Measurements from ENCODE around the gene NLGN3.

The NLGN3 gene

GRCh38 chrX:71167031-71167781, 22.6 kb downstream of the NLGN3 start:
- peaks cover 5% of the 10 kb centered on the region for H3K4me1 Mint-ChIP-seq
- H3K27me3 Mint-ChIP-seq (ENCODE audit: low read depth) = no peaks in the 10 kb centered on the region
- TF ChIP-seq CTCF (IDR thresholded peaks at IDR 0.05; ENCODE audit: unreplicated experiment in 3 of 3) = no peak
- peaks cover 7% of the 10 kb centered on the region for H3K36me3 Mint-ChIP-seq (ENCODE audit: low read depth)
- peaks cover 11% of the 10 kb centered on the region for H3K9me3 Mint-ChIP-seq
- H3K4me3 Mint-ChIP-seq = no peak overlapping the region
- no peak overlapping the region for H3K27ac Mint-ChIP-seq

- H3K9me3 Mint-ChIP-seq = peaks cover 11% of the 10 kb centered on the region
Observed at GRCh38 chrX:71168134-71168533, 23.5 kb downstream of the NLGN3 start.

DNA sequence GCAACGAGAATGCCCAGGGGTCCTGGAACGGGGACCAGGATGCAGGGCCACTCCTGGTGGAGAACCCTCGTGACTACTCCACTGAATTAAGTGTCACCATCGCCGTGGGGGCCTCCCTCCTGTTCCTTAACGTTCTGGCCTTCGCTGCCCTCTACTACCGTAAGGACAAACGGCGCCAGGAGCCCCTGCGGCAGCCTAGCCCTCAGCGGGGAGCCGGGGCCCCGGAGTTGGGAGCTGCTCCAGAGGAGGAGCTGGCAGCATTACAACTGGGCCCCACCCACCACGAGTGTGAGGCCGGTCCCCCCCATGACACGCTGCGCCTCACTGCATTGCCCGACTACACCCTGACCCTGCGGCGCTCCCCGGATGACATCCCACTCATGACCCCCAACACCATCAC, 24.9 kb downstream of the NLGN3 start:
- Mint-ChIP-seq H3K36me3 (ENCODE audit: low read depth) (peaks cover 7% of the 10 kb centered on the region), H3K4me3 (no peak overlapping the region), H3K27ac (no peak overlapping the region), H3K4me1 (peaks cover 5% of the 10 kb centered on the region), H3K9me3 (peaks cover 8% of the 10 kb centered on the region), H3K27me3 (ENCODE audit: low read depth) (no peaks in the 10 kb centered on the region)
- TF ChIP-seq CTCF (IDR thresholded peaks at IDR 0.05; ENCODE audit: unreplicated experiment in 3 of 3) = no peak

More at GRCh38 chrX:71168134-71168533, 23.5 kb downstream of the NLGN3 start:
- Mint-ChIP-seq H3K36me3 (ENCODE audit: low read depth) (peaks cover 7% of the 10 kb centered on the region), H3K27me3 (ENCODE audit: low read depth) (no peaks in the 10 kb centered on the region), H3K4me1 (peaks cover 5% of the 10 kb centered on the region), H3K4me3 (no peak overlapping the region), H3K27ac (no peak overlapping the region)
- no peak for TF ChIP-seq CTCF (IDR thresholded peaks at IDR 0.05; ENCODE audit: unreplicated experiment in 3 of 3)

- peaks cover 8% of the 10 kb centered on the region for H3K9me3 Mint-ChIP-seq
- peaks cover 7% of the 10 kb centered on the region for H3K36me3 Mint-ChIP-seq (ENCODE audit: low read depth)
- no peak for TF ChIP-seq CTCF (IDR thresholded peaks at IDR 0.05; ENCODE audit: unreplicated experiment in 3 of 3)
- no peak overlapping the region for H3K4me3 Mint-ChIP-seq
- H3K4me1 Mint-ChIP-seq = peaks cover 5% of the 10 kb centered on the region
- H3K27me3 Mint-ChIP-seq (ENCODE audit: low read depth) = no peaks in the 10 kb centered on the region
- H3K27ac Mint-ChIP-seq = peak overlapping the region in 1 of 3 experiments; percentile 86
Observed at GRCh38 chrX:71170660-71171059, 26.0 kb downstream of the NLGN3 start.

- Mint-ChIP-seq H3K36me3 (ENCODE audit: low read depth) (peaks cover 7% of the 10 kb centered on the region), H3K4me1 (peaks cover 5% of the 10 kb centered on the region)
Observed at GRCh38 chrX:71171110-71171801, 26.6 kb downstream of the NLGN3 start.

More at GRCh38 chrX:71171110-71171801, 26.6 kb downstream of the NLGN3 start:
- Mint-ChIP-seq H3K4me3 (peak overlapping the region in 1 of 3 experiments; percentile 36), H3K9me3 (peaks cover 8% of the 10 kb centered on the region), H3K27me3 (ENCODE audit: low read depth) (no peaks in the 10 kb centered on the region), H3K27ac (peak overlapping the region; percentile 45 to 92 (median 86))
- TF ChIP-seq CTCF (IDR thresholded peaks at IDR 0.05; ENCODE audit: unreplicated experiment in 3 of 3) = no peak
